ENCODE results near the gene ST6GAL1.

Gene ST6GAL1

DNA sequence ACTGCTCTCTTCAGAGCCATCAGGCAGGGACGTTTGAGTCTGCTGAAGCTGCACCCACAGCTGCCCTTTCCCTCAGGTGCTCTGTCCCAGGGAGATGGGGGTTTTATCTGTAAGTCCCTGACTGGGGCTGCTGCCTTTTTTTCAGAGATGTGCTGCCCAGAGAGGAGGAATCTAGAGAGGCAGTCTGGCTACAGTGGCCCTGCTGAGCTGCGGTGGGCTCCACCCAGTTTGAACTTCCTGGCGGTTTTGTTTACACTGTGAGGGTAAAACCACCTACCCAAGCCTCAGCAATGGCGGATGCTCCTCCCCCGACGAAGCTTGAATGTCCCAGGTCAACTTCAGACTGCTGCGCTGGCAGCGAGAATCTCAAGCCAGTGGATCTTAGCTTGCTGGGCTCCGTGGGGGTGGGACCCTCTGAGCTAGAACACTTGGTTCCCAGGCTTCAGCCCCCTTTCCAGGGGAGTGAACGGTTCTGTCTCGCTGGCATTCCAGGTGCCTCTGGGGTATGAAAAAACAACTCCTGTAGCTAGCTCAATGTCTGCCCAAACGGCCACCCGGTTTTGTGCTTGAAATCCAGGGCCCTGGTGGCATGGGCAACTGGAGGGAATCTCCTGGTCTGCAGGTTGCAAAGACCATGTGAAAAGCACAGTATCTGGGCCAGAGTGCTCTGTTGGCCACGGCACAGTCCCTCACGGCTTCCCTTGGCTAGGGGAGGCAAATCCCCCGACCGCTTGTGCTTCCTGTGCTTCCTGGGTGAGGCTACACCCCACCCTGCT is 21.1 kb upstream of the ST6GAL1 start:
- TF ChIP-seq GATA3 (IDR thresholded peaks at IDR 0.05; ENCODE audit: low read depth, low read length) (no peak), GATA2 (IDR thresholded peaks at IDR 0.05; ENCODE audit: low read depth, low read length) (no peak)

DNA sequence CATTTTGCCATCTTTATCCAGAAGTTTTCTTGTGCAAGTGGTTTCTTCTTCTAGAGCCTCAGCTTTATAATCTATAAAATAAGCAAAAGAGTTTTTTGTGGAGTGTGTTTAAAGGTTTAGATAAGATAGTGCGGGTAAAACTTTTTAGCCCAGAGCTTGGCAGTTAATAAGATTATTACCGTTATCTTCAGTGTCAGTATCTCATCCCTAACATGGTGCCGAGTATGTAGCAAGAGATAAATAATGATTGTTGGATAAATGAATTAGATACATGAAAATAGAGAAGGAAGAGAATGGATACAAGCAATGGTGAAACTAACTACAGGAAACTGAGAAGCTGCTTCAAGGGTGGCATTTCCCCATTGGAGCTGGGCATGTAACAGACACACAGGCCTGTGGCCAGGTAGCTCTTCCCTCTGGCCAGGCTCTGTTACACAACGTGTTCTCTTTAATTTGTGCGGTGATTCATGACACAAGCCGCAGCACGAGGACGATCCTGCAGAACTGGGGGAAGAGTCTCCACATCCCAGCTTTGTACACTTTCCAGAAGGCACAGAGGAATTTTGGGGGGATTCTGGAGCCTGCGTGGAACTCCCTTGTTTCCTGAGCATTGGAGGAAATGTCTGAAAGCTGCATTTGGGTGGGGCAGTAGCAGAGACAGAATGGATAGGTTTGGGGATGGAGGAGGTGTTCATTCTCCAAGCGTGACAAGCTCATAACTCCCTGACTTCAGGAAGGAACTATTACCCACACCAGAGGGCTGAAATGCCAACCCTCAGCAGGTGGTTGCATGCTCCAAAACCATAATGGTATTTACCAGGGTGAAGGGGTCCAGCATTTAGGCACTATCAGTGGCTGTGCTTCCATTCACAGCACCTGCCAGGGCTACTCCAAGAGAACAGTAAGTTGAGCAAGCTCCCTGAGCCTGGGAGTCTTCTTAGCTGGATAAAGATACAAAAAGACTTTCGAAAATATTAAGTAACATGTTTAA is 14.2 kb upstream of the ST6GAL1 start:
- no peak for TF ChIP-seq GATA3 (IDR thresholded peaks at IDR 0.05; ENCODE audit: low read depth, low read length)
- TF ChIP-seq GATA2 (IDR thresholded peaks at IDR 0.05; ENCODE audit: low read depth, low read length), result no peak

GRCh38 chr3:186917512-186918312 is 12.6 kb upstream of the ST6GAL1 start:
- TF ChIP-seq GATA2 (IDR thresholded peaks at IDR 0.05; ENCODE audit: low read depth, low read length), result no peak
- TF ChIP-seq GATA3 (IDR thresholded peaks at IDR 0.05; ENCODE audit: low read depth, low read length), result no peak

DNA sequence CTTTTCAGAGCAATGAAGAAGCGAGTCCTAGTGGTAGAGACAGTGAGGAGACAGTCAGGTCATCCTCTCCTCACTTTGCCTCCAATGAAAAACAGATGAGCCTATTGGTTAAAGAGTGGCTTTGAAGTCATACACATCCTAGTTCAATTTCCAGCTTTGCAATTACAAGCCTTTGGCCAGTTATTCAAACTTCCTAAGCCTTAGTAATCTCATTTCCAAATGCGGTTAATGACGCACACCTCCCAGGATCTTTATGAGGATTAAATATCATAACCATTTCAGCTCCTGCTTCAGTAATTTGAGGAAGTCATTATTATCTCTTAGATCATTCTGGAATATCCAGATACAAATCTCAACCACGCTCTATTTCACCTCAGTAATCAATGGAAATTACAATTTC is 10.0 kb upstream of the ST6GAL1 start:
- TF ChIP-seq GATA2 (IDR thresholded peaks at IDR 0.05; ENCODE audit: low read depth, low read length) (no peak), GATA3 (IDR thresholded peaks at IDR 0.05; ENCODE audit: low read depth, low read length) (no peak)

- TF ChIP-seq GATA3 (IDR thresholded peaks at IDR 0.05; ENCODE audit: low read depth, low read length), result no peak
- no peak for TF ChIP-seq GATA2 (IDR thresholded peaks at IDR 0.05; ENCODE audit: low read depth, low read length)
These were observed 9.5 kb upstream of the ST6GAL1 start for GRCh38 chr3:186920796-186921195.

DNA sequence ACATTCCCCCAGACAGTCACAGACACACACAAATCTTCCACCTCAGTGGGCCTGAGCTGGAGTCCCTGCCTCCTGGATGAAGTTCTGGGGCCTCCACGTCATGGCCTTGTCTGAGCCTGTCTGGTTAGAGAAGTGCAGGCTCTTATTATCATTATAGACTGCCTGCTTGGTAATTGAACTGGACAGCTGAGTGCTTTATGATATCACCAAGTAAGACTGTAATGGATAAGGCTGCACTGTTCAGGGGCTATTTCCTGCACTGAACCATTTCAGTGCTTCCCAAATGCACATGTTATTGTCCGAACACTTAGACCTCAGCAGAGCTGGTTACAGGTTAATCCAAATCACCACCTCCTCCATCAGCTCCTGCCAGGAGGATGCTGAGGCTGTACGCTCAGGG is 8.7 kb upstream of the ST6GAL1 start:
- TF ChIP-seq GATA3 (IDR thresholded peaks at IDR 0.05; ENCODE audit: low read depth, low read length), result no peak
- no peak for TF ChIP-seq GATA2 (IDR thresholded peaks at IDR 0.05; ENCODE audit: low read depth, low read length)

DNA sequence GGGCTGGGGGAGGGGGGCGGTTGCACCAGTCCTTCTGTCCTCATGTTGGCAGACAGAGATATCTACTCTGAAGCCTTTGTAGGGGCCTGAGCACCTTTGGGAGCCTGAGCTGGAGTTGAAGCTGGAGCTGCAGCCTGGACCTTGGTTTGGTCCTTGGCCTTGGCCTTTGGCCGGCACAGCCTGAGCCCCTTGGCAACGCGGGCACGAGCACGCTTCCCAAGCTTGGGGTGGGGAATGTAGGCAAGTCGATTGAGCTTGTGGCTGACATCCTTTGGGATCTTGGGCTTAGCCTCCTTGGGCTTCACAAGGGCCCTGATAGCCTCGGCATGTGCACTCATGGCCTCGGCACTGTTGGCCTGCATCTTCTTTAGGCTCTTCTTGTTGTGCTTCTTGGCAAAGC is 8.1 kb upstream of the ST6GAL1 start:
- TF ChIP-seq GATA3 (IDR thresholded peaks at IDR 0.05; ENCODE audit: low read depth, low read length) (no peak), GATA2 (IDR thresholded peaks at IDR 0.05; ENCODE audit: low read depth, low read length) (no peak)

DNA sequence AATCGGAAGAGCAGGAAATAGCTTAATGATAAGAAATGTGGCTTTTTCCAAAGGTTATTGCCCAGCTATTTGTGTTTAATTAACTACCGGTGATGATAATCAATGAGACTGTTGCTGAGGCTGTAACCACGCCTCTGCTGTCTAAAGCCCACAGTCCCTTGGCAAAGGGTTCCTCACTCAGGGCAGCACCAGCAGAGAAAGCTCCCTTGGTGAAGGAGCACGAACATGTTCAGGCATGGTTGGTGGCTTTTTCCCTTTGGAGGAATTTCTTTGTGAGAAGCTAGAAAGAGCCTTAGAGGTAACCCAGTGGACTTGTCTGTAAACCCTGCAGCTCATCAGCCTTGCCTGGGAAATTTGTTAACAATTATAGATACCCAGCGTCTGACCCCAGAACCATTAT is 7.5 kb upstream of the ST6GAL1 start:
- TF ChIP-seq GATA2 (IDR thresholded peaks at IDR 0.05; ENCODE audit: low read depth, low read length) (no peak), GATA3 (IDR thresholded peaks at IDR 0.05; ENCODE audit: low read depth, low read length) (no peak)

GRCh38 chr3:186923241-186923640 is 7.1 kb upstream of the ST6GAL1 start:
- TF ChIP-seq GATA2 (IDR thresholded peaks at IDR 0.05; ENCODE audit: low read depth, low read length), result no peak
- no peak for TF ChIP-seq GATA3 (IDR thresholded peaks at IDR 0.05; ENCODE audit: low read depth, low read length)

- TF ChIP-seq GATA3 (IDR thresholded peaks at IDR 0.05; ENCODE audit: low read depth, low read length) (no peak), GATA2 (IDR thresholded peaks at IDR 0.05; ENCODE audit: low read depth, low read length) (no peak)
These were observed 4.5 kb upstream of the ST6GAL1 start for GRCh38 chr3:186925826-186926225.

DNA sequence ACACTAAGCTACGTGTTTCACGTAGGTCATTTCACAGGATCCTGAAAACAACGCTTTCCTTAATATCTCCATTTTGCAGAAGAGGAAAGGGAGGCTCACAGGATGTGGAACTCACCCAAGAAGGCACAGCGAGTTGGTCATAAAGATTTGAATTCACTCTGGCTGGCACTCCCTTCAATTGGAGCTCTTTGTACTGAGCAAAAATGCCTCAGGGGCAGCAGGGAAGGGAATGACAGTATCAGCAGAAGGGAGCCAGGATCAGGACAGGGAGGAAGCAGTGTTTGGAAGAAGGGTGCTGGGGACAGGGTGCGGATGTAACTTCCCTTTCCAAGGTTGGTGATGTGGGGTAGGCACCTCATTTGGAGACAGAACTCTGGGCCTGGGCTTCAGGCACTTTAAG is 1.1 kb upstream of the ST6GAL1 start:
- no peak for TF ChIP-seq GATA3 (IDR thresholded peaks at IDR 0.05; ENCODE audit: low read depth, low read length)
- TF ChIP-seq GATA2 (IDR thresholded peaks at IDR 0.05; ENCODE audit: low read depth, low read length), result no peak

DNA sequence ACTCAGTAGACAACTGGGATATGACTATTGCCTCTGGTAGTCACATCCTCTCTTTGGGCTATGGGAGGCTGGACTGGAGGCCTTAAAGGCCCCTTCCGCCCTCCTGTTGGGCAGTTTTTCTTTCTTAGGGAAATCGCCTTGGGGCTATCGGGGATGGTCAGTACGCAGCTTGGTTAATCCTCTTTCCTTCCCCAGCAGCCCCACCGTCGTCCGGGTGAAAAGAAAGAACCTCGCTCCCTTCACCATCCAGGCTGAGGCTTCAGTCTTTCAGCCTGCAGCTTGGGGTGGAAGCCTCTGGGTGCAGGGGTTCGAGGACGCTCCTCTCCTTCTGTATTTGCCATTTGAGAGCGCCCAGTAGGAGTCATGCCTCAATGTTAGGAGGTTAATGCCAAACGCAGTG is 641 bp upstream of the ST6GAL1 start:
- TF ChIP-seq GATA3 (IDR thresholded peaks at IDR 0.05; ENCODE audit: low read depth, low read length) (no peak), GATA2 (IDR thresholded peaks at IDR 0.05; ENCODE audit: low read depth, low read length) (no peak)

DNA sequence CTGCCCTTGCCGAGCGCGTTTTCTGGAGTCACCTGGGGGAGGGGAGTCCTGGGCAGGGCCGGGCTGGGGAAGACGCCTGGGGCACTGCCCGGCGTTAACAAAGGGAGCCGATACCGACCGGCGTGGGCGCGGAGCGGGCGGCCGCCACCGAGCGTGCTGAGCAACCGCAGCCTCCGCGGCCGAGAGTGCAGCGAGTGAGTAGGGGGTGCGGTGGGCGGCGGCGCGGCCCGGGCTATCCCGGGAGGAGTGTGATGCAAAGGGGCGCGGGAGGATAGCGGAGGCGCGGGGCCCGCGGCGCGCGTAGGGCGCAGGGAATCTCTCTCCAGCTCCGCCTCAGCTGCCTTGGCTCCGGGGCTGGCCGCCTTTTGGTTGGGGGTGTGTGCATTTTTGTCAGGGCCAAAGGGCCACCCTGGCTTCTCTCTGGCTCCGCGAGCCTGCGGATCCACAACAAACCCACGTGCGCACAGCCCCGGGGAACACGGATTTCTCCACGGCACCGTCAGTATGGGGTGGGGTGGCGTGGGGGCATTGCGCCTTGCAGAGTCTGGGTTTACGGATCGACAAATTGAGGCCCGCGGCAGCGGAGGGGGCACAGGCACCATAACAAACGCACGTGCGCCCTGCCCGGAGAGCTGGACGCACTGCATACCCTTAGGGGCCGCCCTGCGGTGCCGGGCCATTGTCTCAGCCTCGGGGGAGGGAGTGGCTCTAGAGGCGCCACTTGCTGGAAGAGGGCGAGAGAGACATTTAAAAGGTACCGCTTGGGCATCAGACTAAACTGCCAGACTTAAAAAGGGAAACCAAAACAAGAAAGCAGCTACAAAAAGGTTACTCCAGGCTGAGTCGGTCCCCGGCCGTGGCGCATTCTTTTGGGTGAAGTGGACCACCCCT is 560 bp downstream of the ST6GAL1 start:
- TF ChIP-seq GATA3 (IDR thresholded peaks at IDR 0.05; ENCODE audit: low read depth, low read length) (no peak), GATA2 (IDR thresholded peaks at IDR 0.05; ENCODE audit: low read depth, low read length) (no peak)
